Right hindlimb (tissue), 1 donor: ENCODE measurements around the gene MUC5AC.
"Not testable (repeated sequence)": the region's sequence is repeated elsewhere in the genome, so short reads cannot be mapped to it uniquely, and the experiment has no call there.

ENCODE experiments used
- DNase-seq: peaks from one replicate; pipeline ENCODE4 v3.0.0-alpha.2; 2018

MUC5AC gene

DNA sequence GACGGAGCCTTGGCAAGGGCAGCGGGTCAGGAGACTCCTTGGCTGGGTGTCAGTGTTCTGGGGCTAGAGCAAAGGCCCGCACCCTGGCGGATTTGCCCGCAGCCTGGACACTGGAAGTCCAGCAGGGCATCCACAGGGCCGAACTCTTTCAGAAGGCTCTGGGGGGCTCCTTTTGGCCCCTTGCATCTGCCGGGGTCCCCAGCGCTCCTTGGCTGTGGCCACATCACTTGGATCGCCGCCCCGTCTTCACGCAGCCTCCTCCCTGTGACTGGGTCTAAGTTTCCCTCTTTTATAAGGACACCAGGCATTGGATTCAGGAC is 20.0 kb downstream of the MUC5AC start:
- DNase-seq = no peak

DNA sequence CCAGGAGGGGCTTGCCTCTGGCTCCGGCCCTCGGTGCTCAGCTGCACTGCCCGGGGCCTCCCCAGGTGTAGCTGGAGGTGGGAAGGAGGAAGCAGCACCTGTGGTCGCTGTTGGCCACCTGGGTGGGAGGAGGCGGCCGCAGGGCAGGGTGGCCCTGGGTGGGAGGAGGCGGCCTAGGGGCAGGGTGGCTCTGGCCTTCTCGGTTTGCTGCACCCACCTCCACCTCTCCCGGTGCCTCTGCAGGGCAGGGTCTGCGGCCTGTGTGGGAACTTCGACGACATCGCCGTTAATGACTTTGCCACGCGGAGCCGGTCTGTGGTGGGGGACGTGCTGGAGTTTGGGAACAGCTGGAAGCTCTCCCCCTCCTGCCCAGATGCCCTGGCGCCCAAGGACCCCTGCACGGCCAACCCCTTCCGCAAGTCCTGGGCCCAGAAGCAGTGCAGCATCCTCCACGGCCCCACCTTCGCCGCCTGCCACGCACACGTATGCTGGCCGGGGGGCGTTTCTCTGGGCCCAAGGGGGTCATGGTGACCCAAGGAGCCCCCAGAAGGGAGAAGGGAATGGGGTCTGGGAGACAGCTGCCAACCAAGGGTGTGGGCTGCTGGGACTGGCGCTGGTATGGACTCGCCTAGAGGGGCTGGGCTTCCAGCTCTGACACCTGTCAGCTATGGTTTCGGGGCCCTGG is 20.6 kb downstream of the MUC5AC start:
- no peak for DNase-seq

DNA sequence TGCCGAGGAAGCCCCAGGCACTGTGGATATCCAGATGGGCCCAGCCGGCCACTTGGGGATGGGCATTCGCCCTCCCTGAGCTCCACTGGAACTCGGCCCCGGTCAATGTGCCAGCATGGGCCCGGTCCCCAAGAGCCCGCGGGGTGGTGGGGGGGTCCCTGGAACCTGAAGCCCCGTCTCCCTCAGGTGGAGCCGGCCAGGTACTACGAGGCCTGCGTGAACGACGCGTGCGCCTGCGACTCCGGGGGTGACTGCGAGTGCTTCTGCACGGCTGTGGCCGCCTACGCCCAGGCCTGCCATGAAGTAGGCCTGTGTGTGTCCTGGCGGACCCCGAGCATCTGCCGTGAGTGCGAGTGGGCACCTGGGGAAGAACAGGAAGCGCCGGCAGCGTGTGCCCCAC is 21.2 kb downstream of the MUC5AC start:
- no peak for DNase-seq

DNA sequence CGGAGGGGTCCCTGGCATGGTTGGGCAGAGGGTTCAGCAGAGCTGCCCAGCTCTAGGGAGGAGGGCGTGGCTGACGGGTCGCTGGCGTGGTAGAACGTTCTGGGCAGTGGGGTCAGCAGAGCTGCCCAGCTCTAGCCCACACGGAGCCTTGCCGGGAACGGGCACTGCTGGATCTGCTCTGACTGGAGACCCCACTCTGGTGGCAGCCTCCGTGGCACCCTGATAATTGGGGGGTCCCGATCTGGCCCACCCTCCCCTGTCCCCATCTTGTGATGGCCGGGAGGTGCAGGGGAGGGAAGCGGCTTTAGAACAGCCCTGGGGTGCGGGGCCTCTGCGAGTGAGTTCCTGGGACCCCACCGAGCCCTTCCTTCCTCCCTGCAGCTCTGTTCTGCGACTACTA is 21.9 kb downstream of the MUC5AC start:
- no peak for DNase-seq

DNA sequence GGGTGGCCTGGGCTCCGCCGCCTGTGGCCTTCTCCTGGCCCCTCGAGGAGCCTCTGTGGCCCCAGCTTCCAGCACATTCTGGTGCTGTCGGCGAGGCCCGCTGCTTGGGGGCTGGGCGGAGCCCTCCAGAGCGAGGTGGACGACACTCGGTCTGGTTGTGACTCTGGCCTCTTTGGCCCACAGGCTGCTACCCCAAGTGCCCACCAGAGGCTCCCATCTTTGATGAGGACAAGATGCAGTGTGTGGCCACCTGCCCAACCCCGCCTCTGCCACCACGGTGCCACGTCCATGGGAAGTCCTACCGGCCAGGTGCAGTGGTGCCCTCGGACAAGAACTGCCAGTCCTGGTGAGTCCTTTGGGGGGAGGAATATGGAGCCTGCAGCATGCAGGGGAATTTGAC is 22.4 kb downstream of the MUC5AC start:
- no peak for DNase-seq

DNA sequence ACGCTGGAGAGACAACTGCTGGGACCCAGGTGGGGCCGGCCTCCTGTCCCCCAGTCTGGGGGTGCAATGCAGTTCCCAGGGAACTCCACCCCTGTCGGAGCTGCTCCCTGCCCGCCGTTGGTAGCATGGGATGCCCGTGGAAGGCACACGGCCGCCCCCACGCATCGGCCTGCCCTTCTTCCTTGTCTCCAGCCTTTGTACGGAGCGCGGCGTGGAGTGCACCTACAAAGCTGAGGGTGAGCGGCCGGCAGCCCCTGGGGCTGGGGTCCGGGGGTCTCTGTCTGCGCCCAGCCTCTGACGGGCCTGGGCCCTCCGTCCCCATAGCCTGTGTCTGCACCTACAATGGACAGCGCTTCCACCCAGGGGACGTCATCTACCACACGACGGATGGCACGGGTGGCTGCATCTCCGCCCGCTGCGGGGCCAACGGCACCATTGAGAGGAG is 23.2 kb downstream of the MUC5AC start:
- no peak for DNase-seq

DNA sequence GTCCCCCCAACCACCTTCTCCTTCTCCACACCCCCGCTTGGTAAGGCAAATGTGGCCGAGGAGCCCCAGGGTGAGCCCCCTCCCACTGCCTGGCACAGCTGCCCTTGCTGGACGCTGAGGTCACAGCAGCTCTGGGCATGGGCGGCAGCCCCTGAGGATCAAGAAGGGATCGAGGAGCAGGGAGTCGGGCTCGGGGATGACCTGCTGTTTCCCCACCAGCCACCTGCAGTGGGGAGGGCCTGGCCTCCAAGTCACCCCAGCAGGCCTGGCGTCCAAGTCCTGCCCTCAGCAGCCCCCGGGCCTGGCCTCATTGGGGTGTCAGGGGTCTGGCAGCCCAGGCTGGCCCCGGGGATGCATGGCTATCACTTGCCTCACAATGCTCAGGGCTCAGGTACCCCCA is 23.7 kb downstream of the MUC5AC start:
- DNase-seq = no peak

DNA sequence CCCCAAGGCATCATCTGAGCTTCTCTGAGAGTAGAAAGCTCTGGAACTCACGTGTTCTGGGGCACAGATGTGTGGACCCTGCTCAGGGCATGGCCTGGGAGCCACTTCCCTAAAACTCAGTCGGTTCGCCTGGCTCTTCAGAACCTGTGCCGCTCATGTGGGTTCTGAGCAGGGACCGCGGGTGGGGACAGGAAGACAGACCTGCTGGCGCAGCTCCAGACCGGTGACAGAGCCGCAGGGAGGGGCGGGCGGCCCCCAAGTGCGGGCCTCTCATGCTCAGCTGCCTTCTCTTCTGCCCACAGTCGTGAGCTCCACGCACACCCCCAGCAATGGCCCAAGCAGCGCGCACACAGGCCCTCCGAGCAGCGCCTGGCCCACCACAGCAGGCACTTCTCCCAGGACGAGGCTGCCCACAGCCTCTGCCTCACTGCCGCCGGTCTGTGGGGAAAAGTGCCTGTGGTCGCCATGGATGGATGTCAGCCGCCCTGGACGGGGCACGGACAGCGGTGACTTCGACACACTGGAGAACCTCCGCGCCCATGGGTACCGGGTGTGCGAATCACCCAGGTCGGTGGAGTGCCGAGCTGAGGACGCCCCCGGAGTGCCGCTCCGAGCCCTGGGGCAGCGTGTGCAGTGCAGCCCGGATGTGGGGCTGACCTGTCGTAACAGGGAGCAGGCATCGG is 24.2 kb downstream of the MUC5AC start:
- no peak for DNase-seq

DNA sequence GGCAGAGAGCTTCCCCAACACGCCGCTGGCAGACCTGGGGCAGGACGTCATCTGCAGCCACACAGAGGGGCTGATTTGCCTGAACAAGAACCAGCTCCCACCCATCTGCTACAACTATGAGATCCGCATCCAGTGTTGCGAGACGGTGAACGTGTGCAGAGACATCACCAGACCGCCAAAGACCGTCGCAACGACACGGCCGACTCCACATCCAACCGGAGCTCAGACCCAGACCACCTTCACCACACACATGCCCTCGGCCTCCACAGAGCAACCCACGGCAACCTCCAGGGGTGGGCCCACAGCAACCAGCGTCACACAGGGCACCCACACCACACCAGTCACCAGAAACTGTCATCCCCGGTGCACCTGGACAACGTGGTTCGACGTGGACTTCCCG is 26.4 kb downstream of the MUC5AC start:
- DNase-seq = not testable (repeated sequence)

DNA sequence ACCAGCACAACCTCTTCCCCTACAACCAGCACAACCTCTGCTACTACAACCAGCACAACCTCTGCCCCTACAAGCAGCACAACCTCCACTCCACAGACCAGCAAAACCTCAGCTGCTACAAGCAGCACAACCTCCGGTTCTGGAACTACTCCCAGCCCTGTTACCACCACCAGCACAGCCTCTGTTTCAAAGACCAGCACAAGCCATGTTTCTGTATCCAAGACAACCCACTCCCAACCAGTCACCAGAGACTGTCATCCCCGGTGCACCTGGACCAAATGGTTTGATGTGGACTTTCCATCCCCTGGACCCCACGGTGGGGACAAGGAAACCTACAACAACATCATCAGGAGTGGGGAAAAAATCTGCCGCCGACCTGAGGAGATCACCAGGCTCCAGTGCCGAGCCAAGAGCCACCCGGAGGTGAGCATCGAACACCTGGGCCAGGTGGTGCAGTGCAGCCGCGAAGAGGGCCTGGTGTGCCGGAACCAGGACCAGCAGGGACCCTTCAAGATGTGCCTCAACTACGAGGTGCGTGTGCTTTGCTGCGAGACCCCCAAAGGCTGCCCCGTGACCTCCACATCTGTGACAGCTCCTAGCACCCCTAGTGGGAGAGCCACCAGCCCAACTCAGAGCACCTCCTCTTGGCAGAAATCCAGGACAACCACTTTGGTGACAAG is 30.8 kb downstream of the MUC5AC start:
- not testable (repeated sequence) for DNase-seq

DNA sequence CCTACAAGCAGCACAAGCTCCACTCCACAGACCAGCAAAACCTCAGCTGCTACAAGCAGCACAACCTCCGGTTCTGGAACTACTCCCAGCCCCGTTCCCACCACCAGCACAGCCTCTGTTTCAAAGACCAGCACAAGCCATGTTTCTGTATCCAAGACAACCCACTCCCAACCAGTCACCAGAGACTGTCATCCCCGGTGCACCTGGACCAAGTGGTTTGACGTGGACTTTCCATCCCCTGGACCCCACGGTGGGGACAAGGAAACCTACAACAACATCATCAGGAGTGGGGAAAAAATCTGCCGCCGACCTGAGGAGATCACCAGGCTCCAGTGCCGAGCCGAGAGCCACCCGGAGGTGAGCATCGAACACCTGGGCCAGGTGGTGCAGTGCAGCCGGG is 32.1 kb downstream of the MUC5AC start:
- not testable (repeated sequence) for DNase-seq

DNA sequence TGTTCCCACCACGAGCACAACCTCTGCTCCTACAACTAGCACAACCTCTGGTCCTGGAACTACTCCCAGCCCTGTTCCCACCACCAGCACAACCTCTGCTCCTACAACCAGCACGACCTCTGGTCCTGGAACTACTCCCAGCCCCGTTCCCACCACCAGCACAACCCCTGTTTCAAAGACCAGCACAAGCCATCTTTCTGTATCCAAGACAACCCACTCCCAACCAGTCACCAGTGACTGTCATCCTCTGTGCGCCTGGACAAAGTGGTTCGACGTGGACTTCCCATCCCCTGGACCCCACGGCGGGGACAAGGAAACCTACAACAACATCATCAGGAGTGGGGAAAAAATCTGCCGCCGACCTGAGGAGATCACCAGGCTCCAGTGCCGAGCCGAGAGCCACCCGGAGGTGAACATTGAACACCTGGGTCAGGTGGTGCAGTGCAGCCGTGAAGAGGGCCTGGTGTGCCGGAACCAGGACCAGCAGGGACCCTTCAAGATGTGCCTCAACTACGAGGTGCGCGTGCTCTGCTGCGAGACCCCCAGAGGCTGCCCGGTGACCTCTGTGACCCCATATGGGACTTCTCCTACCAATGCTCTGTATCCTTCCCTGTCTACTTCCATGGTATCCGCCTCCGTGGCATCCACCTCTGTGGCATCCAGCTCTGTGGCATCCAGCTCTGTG is 34.2 kb downstream of the MUC5AC start:
- not testable (repeated sequence) for DNase-seq

DNA sequence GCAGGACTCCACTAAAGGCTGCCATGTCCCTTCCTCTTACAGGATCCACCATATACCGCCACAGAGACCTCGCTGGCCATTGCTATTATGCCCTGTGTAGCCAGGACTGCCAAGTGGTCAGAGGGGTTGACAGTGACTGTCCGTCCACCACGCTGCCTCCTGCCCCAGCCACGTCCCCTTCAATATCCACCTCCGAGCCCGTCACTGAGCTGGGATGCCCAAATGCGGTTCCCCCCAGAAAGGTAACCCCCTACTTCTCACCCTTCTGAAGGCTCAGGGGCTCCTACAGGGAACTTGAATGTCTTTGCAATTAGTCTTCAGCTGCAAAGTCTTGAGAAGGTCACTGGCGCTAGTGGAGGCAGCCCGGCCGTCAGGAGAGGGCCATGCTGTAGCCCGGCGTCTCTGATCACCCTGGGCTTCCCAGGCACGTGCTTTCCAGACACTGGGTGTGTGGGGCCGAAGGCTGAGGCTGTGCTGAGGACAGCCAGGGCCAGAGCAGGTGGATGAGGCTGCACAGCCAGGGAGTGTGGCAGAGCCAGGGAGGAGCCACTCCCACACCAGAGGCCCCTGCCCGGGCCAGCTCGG is 35.1 kb downstream of the MUC5AC start:
- DNase-seq = no peak

DNA sequence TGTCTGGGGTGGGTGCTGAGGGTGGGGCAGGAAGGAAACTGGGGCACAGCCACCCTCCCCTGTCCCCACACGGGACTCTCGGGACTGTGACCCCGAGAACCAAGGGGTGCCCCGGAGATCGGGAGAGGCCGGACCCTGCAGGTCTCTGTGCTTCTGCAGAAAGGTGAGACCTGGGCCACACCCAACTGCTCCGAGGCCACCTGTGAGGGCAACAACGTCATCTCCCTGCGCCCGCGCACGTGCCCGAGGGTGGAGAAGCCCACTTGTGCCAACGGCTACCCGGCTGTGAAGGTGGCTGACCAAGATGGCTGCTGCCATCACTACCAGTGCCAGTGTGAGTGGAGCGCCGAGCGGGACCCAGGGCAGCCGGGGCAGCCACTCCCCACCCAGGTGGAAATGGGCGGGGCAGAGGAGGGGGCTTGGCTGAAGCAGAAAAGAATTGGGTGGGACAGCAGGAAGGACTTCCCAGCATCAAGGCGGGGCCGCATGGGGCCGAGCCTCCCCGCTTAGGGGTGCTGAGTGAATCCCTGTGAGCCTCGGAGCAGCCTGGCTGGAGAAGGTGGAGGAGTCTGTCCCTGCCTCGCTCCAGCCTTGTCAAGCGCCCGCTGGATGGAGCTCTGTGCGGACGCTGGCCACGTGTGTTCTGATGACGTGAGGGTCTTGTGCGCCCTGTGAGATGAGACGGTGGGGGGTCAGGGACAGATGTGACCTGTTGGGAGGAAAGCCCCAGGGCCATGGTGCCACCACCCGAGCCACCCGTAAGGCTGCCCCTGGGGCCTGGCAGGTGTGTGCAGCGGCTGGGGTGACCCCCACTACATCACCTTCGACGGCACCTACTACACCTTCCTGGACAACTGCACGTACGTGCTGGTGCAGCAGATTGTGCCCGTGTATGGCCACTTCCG is 35.8 kb downstream of the MUC5AC start:
- DNase-seq = no peak

DNA sequence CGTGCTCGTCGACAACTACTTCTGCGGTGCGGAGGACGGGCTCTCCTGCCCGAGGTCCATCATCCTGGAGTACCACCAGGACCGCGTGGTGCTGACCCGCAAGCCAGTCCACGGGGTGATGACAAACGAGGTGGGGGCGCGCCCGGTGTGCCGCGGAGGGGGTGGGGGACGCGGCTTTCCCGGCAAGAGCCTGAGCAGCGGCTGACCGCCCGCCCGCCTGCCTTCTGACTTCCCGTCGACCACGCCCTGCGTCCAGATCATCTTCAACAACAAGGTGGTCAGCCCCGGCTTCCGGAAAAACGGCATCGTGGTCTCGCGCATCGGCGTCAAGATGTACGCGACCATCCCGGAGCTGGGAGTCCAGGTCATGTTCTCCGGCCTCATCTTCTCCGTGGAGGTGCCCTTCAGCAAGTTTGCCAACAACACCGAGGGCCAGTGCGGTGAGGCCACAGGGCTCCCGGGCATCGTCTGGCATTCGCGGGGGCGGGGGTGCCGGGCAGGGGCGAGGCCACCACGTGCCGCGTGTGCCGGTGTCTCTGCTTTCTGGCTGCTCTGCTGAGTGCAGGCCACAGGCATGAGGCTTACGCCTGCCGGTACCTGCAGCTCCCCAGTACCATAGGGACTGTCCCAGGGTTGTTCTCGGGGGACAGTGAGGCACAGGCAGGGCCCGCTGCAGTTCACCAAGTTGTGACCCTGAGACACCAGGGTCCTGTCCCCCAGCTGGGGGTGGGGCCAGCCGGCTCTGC is 36.7 kb downstream of the MUC5AC start:
- DNase-seq = no peak

DNA sequence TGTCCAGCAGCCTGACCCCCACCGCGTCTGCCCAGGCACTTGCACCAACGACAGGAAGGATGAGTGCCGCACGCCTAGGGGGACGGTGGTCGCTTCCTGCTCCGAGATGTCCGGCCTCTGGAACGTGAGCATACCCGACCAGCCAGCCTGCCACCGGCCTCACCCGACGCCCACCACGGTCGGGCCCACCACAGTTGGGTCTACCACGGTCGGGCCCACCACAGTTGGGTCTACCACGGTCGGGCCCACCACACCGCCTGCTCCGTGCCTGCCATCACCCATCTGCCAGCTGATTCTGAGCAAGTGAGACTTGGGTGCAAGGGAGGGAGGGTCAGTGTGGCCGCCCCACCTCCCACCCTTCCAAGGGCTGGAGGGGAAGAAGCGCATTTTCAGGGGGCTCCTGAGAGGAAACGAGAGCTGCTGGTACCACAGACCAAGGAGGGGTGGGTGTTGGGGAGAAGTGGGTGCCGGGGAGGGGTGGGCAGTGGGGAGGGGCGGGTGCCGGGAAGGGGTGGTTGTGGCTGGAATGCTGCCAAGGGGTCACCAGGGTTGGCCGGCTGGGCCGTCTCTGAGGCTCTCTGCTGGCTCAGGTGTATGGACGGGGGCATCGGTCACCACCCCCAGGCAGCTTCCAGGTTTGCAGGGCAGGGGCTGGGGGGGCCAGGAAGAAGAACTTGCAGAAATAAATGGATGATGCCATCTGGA is 37.4 kb downstream of the MUC5AC start:
- no peak for DNase-seq

DNA sequence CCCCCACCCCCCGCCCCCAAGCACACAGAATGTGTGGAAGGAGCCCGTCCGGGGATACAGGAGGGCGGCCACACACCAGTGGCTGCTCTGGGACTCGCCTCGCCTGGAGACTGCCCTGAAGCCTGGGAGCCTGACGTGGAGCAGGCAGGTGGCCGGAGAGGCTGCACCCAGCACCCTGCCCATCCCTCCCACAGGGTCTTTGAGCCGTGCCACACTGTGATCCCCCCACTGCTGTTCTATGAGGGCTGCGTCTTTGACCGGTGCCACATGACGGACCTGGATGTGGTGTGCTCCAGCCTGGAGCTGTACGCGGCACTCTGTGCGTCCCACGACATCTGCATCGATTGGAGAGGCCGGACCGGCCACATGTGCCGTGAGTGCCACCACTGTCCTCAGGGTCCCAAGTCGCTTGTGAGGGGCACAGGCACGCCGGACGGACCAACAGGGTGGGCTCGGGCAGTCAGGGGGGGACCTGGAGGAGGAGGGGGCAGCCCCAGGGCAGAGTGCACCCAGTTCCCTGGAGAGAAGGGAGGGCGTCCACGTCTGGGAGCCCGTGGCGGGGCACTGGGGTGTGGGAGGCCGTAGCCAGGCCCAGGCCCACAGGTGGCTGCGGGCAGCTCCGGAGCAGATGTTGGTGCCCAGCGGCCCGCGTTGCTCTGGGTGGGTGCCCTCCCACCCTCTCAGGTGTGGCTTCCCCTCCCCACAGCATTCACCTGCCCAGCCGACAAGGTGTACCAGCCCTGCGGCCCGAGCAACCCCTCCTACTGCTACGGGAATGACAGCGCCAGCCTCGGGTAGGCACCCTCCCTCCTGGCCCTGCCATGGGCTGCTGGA is 38.1 kb downstream of the MUC5AC start:
- DNase-seq = no peak

DNA sequence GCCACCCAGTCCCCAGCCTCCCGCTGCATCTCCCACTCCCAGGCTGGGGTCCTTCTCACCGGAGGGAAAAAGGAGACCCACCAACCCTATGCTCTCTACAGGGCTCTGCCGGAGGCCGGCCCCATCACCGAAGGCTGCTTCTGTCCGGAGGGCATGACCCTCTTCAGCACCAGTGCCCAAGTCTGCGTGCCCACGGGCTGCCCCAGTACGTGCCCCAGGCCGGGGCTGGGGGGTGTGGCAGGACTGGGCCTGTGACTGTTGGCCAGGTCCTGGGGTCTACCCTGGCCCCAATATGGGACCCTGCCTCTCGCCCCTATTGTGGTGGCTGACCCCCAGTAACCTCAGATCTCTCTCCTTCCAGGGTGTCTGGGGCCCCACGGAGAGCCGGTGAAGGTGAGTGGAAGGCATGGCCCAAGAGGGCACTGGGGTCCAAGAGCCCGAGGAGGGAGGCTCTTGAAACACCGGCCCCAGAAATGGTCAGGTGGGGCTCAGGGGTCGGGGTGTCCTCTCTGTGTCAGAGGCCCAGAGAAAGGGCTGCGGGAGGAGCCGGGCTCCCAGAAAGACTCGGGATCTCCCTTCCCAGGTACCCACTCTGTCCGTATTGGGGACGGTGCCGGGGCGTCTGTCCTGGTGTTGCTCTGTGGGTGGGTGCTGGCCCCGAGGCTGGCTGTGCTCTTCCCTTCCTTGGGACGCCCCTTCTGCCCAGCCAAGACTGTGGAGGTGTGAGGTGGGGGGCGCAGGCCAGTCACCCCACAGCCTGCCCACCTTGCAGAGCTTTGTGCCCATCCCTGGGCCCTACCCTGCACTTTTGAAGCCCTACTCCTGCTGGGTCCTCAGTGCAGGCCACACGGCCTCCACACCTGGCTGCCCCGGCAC is 39.0 kb downstream of the MUC5AC start:
- no peak for DNase-seq

DNA sequence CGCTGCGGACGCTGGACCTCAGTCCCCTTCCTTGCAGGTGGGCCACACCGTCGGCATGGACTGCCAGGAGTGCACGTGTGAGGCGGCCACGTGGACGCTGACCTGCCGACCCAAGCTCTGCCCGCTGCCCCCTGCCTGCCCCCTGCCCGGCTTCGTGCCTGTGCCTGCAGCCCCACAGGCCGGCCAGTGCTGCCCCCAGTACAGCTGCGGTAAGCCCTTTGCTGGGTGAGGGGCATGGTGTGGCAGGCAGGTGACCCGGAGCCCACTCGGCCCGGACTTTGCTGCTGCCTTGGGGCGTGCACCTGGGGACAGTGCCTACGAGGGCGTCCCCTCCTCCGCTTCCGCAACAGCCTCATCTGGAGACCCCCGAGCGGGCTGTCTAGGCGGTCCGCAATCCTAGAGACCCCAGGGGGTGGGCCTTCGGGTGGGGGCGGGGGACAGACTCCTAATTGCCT is 39.7 kb downstream of the MUC5AC start:
- no peak for DNase-seq
